PC-9 (cell line): Measurements from ENCODE around the gene PIH1D1. TPM values are rescaled to one million over a fixed set of nuclear protein-coding genes. Genes with fewer than 3 reads are reported as not detected.
"Not testable (repeated sequence)": the region's sequence is repeated elsewhere in the genome, so short reads cannot be mapped to it uniquely, and the experiment has no call there.

ENCODE experiments used
- BruUV-seq: library from RNA; stranded (reverse); fragments of 400-500 nt; replicated peaks from 2 replicates; lab custom pipeline; 2021; lab: Mats Ljungman, UMichigan
- CTCF ChIA-PET: fragments of 300-600 bp; sonication (Branson Sonifier 250); formaldehyde crosslinking; loops from one replicate; lab custom pipeline; 2022; ENCODE audit warnings: antibody characterized with exemption; lab: Charles Lee
- POLR2A ChIA-PET: fragments of 300-600 bp; sonication (Branson Sonifier 250); formaldehyde crosslinking; loops from one replicate; lab custom pipeline; 2022; ENCODE audit warnings: antibody characterized with exemption; ENCODE audit not compliant: unreplicated experiment; lab: Charles Lee
- DNase-seq, 2 experiments: peaks; one replicate each; pipeline versions ENCODE4 v3.0.0 to v3.0.0-alpha.2; 2015 to 2022; ENCODE audit warnings: mixed read lengths in 1 of 2
- H2AFZ ChIP-seq: fragments of 200-600 bp; sonication (generic); 2 replicates; pipeline ENCODE4 v1.8.1; 2017; ENCODE audit warnings: antibody characterized with exemption
- H3F3A ChIP-seq: fragments of 200-600 bp; sonication (generic); 2 replicates; pipeline ENCODE4 v1.8.1; 2017; ENCODE audit warnings: antibody characterized with exemption, mild to moderate bottlenecking, low read depth; ENCODE audit not compliant: insufficient read depth
- H3K27ac ChIP-seq: fragments of 200-600 bp; sonication (generic); 2 replicates; pipeline ENCODE4 v1.6.1; 2016; ENCODE audit warnings: mixed run types
- H3K27me3 ChIP-seq: fragments of 200-600 bp; sonication (generic); 2 replicates; pipeline ENCODE4 v1.6.1; 2016; ENCODE audit warnings: low read depth, mixed run types; ENCODE audit not compliant: insufficient read depth
- H3K36me3 ChIP-seq: fragments of 200-600 bp; sonication (generic); 2 replicates; pipeline ENCODE4 v1.6.1; 2016; ENCODE audit warnings: low read depth, mixed run types
- H3K4me1 ChIP-seq: fragments of 200-600 bp; sonication (generic); replicated peaks from 2 replicates; pipeline ENCODE4 v1.6.1; 2016; ENCODE audit warnings: mixed run types; ENCODE audit not compliant: insufficient read depth
- H3K4me2 ChIP-seq: fragments of 200-600 bp; sonication (generic); 2 replicates; pipeline ENCODE4 v1.6.1; 2017; ENCODE audit warnings: mixed run types
- H3K4me3 ChIP-seq: fragments of 200-600 bp; sonication (generic); 2 replicates; pipeline ENCODE4 v1.6.1; 2016; ENCODE audit warnings: mixed run types
- H3K79me2 ChIP-seq: fragments of 200-600 bp; sonication (generic); 2 replicates; pipeline ENCODE4 v1.6.1; 2017; ENCODE audit warnings: low read depth, mixed run types
- H3K9me2 ChIP-seq: fragments of 200-600 bp; sonication (generic); 2 replicates; pipeline ENCODE4 v1.8.1; 2017; ENCODE audit warnings: mild to moderate bottlenecking; ENCODE audit not compliant: insufficient read depth
- H3K9me3 ChIP-seq: fragments of 200-600 bp; sonication (generic); 2 replicates; pipeline ENCODE4 v1.8.1; 2016; ENCODE audit warnings: low read depth; ENCODE audit not compliant: insufficient read depth
- H4K20me1 ChIP-seq: fragments of 200-600 bp; sonication (generic); 2 replicates; pipeline ENCODE4 v1.8.1; 2017; ENCODE audit not compliant: insufficient read depth
- CTCF ChIP-seq: fragments of 200-600 bp; sonication (generic); conservative IDR thresholded peaks from 2 replicates; pipeline ENCODE4 v1.6.1; 2017; ENCODE audit warnings: mixed run types, antibody characterized with exemption, mild to moderate bottlenecking, moderate library complexity
- EZH2 ChIP-seq: fragments of 200-600 bp; sonication (generic); IDR thresholded peaks from 2 replicates; pipeline ENCODE4 v1.8.0; 2017; ENCODE audit warnings: antibody characterized with exemption, low read depth
- intact Hi-C: fragments of 100-400 bp; cut with micrococcal nuclease; formaldehyde crosslinking; loops from one replicate; pipeline ENCODE4 v1.10.0; 2022; ENCODE audit not compliant: unreplicated experiment
- total RNA-seq: library from RNA; stranded (reverse); gene quantifications from 2 replicates; pipeline ENCODE4 v1.2.3, GENCODE V29; 2021

PIH1D1 gene
- total RNA-seq, 1 experiment from 2014 or later: 156 TPM

- POLR2A ChIA-PET: interaction anchor here (0.6 kb wide), 1 partner anchor 232 kb away, joined by 3 read pairs; no protein-coding TSS in a partner anchor
- not testable (repeated sequence) for H3K9me2 ChIP-seq, BruUV-seq, H4K20me1 ChIP-seq, H3K4me1 ChIP-seq, H3K9me3 ChIP-seq, H2AFZ ChIP-seq, H3K27ac ChIP-seq, H3K36me3 ChIP-seq, DNase-seq
- Histone ChIP-seq H3K79me2 (peaks cover 10% of the 10 kb centered on the region), H3K4me3 (peak overlapping the region; percentile 83; the same call in 1 of the 2 replicates), H3K27me3 (peaks cover 18% of the 10 kb centered on the region), H3F3A (peaks cover 64% of the 10 kb centered on the region), H3K4me2 (peak overlapping the region; percentile 89)
- CTCF ChIA-PET: interaction anchor here (0.7 kb wide), 2 partner anchors 44 to 1754 kb away, joined by 5 to 11 read pairs; no protein-coding TSS in a partner anchor
- intact Hi-C loops: loop anchor here (10.0 kb wide), 1 partner anchor 179 kb away; no protein-coding TSS in a partner anchor
- peak; percentile 25; the same call in 1 of the 2 replicates for TF ChIP-seq CTCF
Measured at GRCh38 chr19:49444100-49444700, 7.4 kb downstream of the PIH1D1 start.

- intact Hi-C loops: loop anchor here (1.0 to 10.0 kb wide), 4 partner anchors 51 to 217 kb away; partner anchors contain the start of gene DKKL1
- TF ChIP-seq EZH2 (no peak), CTCF (peak; percentile 83)
- TSS peak; percentile 70 for BruUV-seq
- Histone ChIP-seq H3K9me2 (no peaks in the 10 kb centered on the region), H3K4me3 (peak overlapping the region; percentile 83), H3K4me2 (peak overlapping the region; percentile 89), H2AFZ (peak overlapping the region; percentile 96), H3K27me3 (peaks cover 25% of the 10 kb centered on the region), H3K4me1 (peaks cover 9% of the 10 kb centered on the region; the same call in 1 of the 2 replicates), H3K27ac (no peak overlapping the region), H3F3A (peaks cover 58% of the 10 kb centered on the region), H4K20me1 (no peaks in the 10 kb centered on the region), H3K79me2 (peaks cover 4% of the 10 kb centered on the region; the same call in 1 of the 2 replicates), H3K36me3 (peaks cover 4% of the 10 kb centered on the region; the same call in 1 of the 2 replicates), H3K9me3 (no peaks in the 10 kb centered on the region)
- DNase-seq: peak; percentile 84 to 92
- ChIA-PET CTCF (interaction anchor here (0.6 kb wide), 1 partner anchor 19 kb away, joined by 5 read pairs; no protein-coding TSS in a partner anchor), POLR2A (interaction anchor here (0.6 kb wide), 2 partner anchors 45 to 480 kb away, joined by 4 to 12 read pairs; no protein-coding TSS in a partner anchor)
Measured at GRCh38 chr19:49443366-49444099, 8.1 kb downstream of the PIH1D1 start.

GRCh38 chr19:49442771-49443365 is 8.7 kb downstream of the PIH1D1 start:
- no peak for TF ChIP-seq EZH2
- TF ChIP-seq CTCF: no peak
- H3K4me1 ChIP-seq: peaks cover 9% of the 10 kb centered on the region; the same call in 1 of the 2 replicates
- H3K79me2 ChIP-seq: no peaks in the 10 kb centered on the region
- H3K4me2 ChIP-seq: peak overlapping the region; percentile 89
- H3F3A ChIP-seq: peaks cover 52% of the 10 kb centered on the region
- BruUV-seq: no TSS peak
- H3K9me2 ChIP-seq: no peaks in the 10 kb centered on the region
- H3K36me3 ChIP-seq: no peaks in the 10 kb centered on the region; the same call in 1 of the 2 replicates
- CTCF ChIA-PET: interaction anchor here (0.5 to 0.6 kb wide), 4 partner anchors 14 to 85 kb away, joined by 3 to 16 read pairs (median 5); partner anchors contain the start of gene RCN3
- H4K20me1 ChIP-seq: no peaks in the 10 kb centered on the region
- peaks cover 31% of the 10 kb centered on the region for H3K27me3 ChIP-seq
- no peak overlapping the region for H3K27ac ChIP-seq
- no peaks in the 10 kb centered on the region for H3K9me3 ChIP-seq
- H3K4me3 ChIP-seq: peak overlapping the region; percentile 83
- POLR2A ChIA-PET: interaction anchor here (0.6 to 0.7 kb wide), 5 partner anchors 33 to 479 kb away, joined by 3 to 12 read pairs (median 4); no protein-coding TSS in a partner anchor
- peak; percentile 85 to 96 for DNase-seq
- peak overlapping the region; percentile 96 for H2AFZ ChIP-seq
- intact Hi-C loops: loop anchor here (1.0 to 10.0 kb wide), 4 partner anchors 51 to 217 kb away; partner anchors contain the start of gene DKKL1
